Stimulated activated CD4-positive, alpha-beta T cell treated with anti-CD3 and anti-CD28 coated beads, TNF-alpha, amount 100 ng/mL, for 1 hour (primary cell): ENCODE results near the gene ZNF723.
"Not testable (repeated sequence)": the region's sequence is repeated elsewhere in the genome, so short reads cannot be mapped to it uniquely, and the experiment has no call there.

ENCODE experiments used
- DNase-seq, 3 donors: peaks; one replicate each; pipeline ENCODE4 v3.0.0-alpha.2; 2020; ENCODE audit warnings: low read depth in 3 of 3, low spot score in 1 of 3

Gene ZNF723

DNA sequence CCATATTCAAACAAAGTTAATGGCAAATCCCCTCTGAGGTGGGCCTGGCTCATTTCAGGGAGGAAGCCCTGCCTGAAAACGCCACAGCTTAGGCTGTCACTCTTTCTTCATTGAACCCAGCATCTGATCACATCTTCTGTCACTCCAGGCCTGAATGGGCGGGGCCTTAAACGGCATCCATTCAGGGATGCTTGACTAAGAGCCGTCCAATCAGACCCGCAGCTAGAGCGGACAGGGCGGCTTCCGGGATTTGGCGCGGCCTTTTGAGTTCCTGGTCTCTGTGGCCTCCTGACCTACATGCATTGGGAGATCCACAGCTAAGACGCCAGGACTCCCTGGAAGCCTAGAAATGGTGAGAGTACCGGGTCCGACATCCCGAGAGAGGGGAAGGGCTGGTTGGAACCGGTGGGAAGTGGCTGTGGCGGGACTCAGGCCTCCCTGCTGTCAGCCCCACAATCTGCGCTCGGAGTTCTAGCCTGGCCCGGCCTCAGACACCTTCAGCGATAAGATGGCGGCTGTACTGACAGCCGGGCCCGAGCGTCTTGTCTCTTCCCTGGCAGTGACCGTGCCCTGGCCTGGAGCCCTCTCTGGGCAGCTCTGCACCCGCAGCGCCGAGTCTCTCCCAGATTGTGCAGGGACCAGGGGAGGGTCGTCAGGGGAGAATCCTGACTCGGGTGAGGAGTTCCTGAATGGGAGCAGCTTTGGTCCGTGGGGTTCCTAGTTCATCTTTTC, at the start of gene ZNF723:
Gene ZNF723 (plus strand): TSS at position 261 of the 732 bp plus-strand sequence. CDS start 89 bp downstream, at position 350.
- DNase-seq, result no peak

DNA sequence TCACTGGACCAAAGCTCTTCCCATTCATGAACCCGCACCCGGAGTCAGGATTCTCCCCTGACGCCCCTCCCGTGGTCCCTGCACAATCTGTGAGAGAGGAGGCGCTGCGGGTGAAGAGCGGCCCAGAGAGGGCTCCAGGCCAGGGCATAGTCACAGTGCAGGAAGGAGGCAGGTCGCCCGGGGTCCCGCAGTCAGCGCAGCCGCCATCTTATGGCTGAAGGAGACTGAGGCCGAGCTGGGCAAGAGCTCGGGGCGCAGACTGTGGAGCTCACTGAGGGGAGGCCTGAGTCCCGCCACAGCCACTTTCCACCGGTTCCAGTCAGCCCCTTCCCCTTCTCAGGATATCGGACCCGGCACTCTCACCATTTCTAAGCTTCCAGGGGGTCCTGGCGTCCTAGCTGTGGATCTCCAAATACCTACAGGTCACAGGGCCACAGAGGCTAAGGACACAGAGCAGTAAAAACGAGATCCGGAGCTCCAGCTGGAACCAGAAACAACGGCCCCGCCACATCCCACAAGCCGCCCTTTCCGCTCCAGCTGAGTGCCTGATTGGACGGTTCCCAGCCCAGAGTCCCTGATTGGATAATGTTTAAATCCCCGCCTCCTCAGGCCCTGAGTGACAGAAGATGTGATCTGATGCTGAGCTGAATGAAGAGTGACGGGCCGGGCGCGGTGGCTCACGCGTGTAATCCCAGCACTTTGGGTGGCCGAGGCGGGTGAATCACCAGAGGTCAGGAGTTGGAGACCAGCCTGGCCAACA, 48.3 kb upstream of the ZNF723 start, which contains the start of gene ZNF99:
Gene ZNF99 (minus strand): TSS at position 501 of the 760 bp plus-strand sequence. CDS start 135 bp downstream, at position 366.
- DNase-seq, result no peak

DNA sequence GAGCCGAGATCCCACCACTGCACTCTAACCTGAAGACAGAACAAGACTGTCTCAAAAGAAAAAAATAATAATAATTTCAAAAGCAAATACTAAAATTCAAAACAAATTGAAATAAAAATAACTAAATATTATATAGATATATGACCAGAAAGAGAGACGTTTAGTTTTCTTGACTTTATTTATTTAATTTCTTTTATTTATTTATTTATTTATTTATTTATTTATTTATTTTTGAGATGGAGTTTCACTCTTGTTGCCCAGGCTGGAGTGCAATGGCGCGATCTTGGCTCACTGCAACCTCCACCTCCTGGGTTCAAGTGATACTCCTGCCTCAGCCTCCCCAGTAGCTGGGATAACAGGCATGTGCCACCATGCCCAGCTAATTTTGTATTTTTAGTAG, 39.2 kb upstream of the ZNF723 start:
- DNase-seq, result not testable (repeated sequence)

DNA sequence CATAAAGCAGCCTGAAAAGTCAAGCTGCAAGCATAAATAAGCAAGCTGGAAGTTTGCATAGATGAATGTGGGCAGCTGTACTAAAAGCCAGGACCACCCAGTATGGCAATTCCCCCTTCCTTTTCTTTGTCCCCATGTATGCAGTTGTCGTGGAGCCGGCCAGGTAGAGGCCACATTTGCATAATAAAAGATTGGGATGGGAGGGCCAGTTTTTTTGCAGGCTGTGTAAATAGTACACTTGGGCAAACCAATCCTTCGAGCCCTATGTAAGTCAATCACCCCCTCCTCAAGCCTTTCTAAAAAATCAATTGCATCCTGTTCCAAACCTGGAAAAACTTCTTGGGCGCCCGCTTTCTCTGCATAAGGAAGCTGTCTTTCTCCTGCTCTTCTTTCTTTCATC, 35.1 kb upstream of the ZNF723 start:
- DNase-seq, result no peak

DNA sequence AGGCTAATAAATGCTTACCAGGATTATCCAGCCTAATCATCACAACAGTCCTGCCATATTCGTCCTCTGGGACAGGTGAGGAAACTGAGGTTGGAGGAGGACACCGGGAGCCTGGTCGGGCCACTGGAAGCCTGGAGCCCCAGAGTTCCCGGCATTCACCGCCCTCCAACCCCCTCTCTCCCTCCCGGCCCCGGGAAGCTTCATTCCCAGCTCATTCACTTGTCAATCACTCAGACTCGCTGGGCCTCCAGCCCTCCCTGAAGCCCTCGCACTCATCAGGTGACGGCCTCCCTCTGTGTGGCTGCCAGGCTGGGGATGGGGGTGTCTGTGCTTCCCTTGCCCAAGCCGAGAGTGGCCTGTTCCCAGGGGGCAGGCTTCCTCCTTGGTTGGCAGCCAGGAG, 25.7 kb upstream of the ZNF723 start:
- DNase-seq, result no peak

DNA sequence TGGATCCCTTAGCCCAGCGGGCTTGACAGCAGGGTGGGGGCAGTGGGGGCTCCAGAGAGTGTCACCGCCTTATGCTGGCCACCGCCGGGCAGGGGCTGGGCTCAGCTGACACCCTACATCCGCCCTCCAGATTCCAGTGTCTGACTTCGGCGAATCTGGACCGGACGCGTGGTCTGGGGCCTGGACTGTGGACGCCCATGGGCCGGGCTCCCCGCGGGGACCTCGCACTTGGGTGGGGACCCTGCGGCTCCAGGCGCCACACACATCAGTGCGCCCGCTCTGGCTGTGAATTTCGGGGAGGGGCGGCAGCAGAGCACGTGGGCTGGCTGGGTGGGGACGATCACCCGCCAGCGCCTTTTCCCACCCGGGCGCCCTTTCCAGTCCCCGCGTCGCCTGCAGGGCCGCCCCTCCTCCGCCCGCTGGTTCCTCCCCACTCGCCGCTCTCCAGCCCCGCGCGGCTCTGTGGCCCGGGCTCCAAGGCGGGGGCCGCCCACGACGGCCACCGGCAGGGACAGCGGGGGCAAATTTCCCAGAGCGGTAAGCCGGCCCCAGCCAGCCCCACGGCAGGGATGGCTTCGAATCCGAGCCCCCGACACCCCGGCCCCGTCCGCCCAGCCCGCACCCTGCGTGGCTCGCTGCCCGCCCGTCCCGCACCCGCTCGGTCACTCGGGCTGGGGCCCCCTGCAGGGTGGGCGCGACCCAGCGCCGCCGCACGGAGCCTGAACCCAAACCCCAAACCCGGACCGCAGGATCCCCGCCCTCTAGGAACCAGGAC, 24.8 kb upstream of the ZNF723 start:
- DNase-seq, result no peak

DNA sequence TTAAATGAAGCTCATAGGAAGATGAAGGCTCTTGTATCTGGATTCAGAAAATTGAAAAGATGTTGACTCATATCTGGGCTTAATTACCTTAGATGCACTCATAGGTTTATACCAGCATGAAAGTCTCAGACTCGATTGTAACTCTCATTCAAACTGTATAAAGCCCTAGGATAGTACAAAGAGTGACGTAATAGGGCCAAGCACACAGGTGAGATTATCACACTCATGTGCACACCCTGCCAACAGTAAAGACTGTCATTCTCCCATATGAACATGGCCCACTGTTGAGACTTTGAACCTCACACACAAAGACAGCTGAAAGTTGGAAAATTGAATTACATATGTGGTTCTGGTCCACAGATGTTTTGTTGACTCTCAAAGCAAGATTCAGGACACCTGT, 18.0 kb upstream of the ZNF723 start:
- DNase-seq, result no peak

DNA sequence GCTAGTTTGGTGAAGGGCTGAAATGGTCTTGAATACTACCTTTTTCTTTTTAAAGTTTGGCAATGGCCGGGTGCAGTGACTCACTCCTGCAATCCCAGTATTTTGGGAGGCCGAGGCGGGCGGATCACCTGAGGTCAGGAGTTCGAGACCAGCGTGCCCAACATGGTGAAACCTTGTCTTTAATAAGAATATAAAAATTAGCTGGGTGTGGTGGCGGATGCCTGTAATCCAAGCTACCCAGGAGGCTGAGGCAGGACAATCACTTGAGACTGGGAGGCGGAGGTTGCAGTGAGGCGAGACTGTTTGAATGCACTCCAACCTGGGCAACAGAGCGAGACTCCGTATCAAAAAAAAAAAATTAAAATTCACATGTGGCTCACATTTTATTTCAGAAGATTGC, 880 bp upstream of the ZNF723 start:
- no peak for DNase-seq

DNA sequence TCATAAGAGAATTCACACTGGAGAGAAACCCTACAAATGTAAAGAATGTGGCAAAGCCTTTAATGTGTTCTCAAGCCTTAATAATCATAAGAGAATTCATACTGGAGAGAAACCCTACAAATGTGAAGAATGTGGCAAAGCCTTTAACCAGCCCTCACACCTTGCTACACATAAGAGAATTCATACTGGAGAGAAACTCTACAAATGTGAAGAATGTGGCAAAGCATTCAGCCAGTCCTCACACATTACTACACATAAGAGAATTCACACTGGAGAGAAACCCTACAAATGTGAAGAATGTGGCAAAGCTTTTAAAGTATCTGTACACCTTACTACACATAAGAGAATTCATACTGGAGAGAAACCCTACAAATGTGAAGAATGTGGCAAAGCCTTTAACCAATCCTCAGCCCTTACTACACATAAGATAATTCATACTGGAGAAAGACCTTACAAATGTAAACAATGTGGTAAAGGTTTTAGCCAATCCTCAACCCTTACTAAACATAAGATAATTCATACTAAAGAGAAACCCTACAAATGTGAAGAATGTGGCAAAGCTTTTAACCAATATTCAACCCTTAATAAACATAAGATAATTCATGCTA, 25.7 kb downstream of the ZNF723 start:
- DNase-seq, result not testable (repeated sequence)

DNA sequence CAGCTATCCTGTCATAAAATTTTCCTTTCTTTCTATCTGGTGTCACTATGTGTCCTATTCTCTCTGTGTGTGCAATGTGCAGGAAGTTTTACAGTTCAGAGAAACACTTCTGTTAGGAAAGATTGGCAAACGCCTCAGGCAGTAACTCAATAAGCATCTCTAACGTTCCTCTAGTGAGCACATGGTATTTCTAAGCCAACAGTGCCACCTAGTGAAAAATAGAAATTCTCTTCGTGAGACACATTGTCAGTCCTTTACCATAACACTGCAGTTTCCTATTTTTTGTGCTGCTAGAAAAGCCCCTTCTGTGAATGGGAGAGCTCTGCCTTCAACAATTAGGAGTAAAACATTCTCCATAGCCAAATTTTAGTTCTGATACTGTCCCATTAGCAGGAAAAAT, 50.7 kb downstream of the ZNF723 start:
- DNase-seq, result no peak

DNA sequence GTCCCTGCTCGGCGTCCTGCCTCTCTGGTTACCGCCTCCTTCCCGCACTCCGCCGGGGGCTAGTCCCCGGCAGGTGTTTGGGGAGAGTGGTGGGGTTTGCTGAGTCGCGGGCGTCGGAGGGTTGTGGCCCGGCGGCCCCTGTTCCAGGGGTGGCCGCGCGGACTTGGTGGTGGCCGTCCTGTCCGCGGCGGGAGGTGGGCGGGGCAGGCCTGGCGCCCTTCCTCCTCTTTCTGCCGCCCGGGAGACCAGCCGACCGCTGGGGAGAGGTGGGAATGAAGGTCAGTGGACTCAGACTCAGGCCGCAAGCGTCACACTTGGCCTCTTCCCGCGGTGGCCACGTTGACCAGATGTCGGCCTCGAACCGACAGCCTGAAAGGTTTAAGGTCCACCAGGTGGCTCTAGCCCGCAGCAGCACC, 61.8 kb downstream of the ZNF723 start:
- no peak for DNase-seq

DNA sequence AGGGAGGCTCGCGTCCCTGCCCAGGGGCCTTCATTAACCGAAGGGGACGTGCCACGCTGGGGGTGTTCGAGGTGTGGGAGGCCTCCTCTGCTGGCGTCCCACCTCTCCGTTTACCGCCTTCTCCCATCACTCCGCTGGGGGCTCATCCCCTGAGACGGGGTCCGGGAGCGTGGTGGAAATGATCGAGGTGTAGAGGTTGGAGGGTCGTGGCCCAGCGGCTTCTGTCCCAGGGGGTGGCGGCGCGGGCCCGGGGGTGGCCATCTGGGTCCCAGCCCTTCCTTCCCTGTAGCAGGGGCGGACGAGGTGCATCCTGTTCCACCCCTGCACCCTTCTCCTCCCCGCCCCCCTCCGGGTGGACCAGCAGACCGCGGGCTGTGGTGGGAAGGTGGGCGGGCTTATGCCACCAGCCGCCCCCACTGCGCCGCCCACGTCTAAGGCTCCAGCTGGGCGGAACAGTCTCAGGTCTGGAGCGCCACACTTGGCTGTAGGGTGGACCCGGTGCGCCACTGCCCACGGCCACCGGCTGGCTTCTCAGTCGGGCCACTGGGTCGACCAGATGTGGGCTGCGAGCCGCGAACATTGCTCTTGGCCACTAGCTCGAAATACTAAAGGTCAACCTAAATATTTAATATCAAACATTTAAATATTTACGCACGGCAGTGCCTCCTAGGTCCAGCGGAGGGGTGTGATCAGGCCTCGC, 69.5 kb downstream of the ZNF723 start:
- no peak for DNase-seq
